Fibroblast of peridontal ligament (primary cell): ENCODE results near the gene TNFSF9.
"Not testable (repeated sequence)": the region's sequence is repeated elsewhere in the genome, so short reads cannot be mapped to it uniquely, and the experiment has no call there.

Experiments used
- DNase-seq: peaks from one replicate; pipeline ENCODE4 v3.0.0-alpha.2; 2010; ENCODE audit errors: extremely low read depth

The TNFSF9 gene

GRCh38 chr19:6572217-6572616 lies 41.4 kb downstream of the TNFSF9 start:
- no peak for DNase-seq

- DNase-seq = no peak
These were observed 42.5 kb downstream of the TNFSF9 start for GRCh38 chr19:6573350-6573749.

GRCh38 chr19:6576869-6577475 lies 46.1 kb downstream of the TNFSF9 start:
- no peak for DNase-seq

- DNase-seq = no peak
These were observed 46.8 kb downstream of the TNFSF9 start for GRCh38 chr19:6577476-6578125.

GRCh38 chr19:6579450-6580178 lies 48.8 kb downstream of the TNFSF9 start:
- DNase-seq = no peak

- DNase-seq = no peak
These were observed 49.5 kb downstream of the TNFSF9 start for GRCh38 chr19:6580313-6580712.

GRCh38 chr19:6582515-6583484 lies 52.0 kb downstream of the TNFSF9 start:
- not testable (repeated sequence) for DNase-seq
